H9 (cell line): ENCODE data around the gene CDH4. TPM values are rescaled to one million over a fixed set of nuclear protein-coding genes. Genes with fewer than 3 reads are reported as not detected.

Experiments used
- DNase-seq: peaks from one replicate; pipeline ENCODE4 v3.0.0-alpha.2; 2017
- H2AFZ ChIP-seq: one replicate; pipeline ENCODE4 v1.6.1; 2013; ENCODE audit warnings: mild to moderate bottlenecking, low read length, control low read depth, moderate library complexity
- H2AK5ac ChIP-seq: 2 replicates; pipeline ENCODE4 v1.6.1; 2013; ENCODE audit warnings: low read length, control low read depth, mixed read lengths; ENCODE audit not compliant: insufficient read length
- H2BK120ac ChIP-seq: one replicate; pipeline ENCODE4 v1.6.1; 2013; ENCODE audit warnings: low read depth, mild to moderate bottlenecking, low read length, control low read depth, inconsistent platforms; ENCODE audit not compliant: poor library complexity, severe bottlenecking
- H2BK12ac ChIP-seq: 2 replicates; pipeline ENCODE4 v1.6.1; 2013; ENCODE audit warnings: low read length, control low read depth, mixed read lengths, low read depth; ENCODE audit not compliant: insufficient read length
- H2BK15ac ChIP-seq: 2 replicates; pipeline ENCODE4 v1.6.1; 2013; ENCODE audit warnings: low read depth, low read length, control low read depth
- H2BK20ac ChIP-seq: one replicate; pipeline ENCODE4 v1.6.1; 2013; ENCODE audit warnings: low read depth, mild to moderate bottlenecking, low read length, control low read depth, inconsistent platforms; ENCODE audit not compliant: poor library complexity, severe bottlenecking
- H2BK5ac ChIP-seq: 2 replicates; pipeline ENCODE4 v1.6.1; 2013; ENCODE audit warnings: low read length, control low read depth, mixed read lengths; ENCODE audit not compliant: insufficient read length
- H3K14ac ChIP-seq: 2 replicates; pipeline ENCODE4 v1.6.1; 2013; ENCODE audit warnings: low read length, control low read depth; ENCODE audit not compliant: insufficient read depth
- H3K18ac ChIP-seq: 2 replicates; pipeline ENCODE4 v1.6.1; 2013; ENCODE audit warnings: low read depth, mild to moderate bottlenecking, mixed read lengths, low read length, control low read depth; ENCODE audit not compliant: insufficient read length
- H3K23ac ChIP-seq: 2 replicates; pipeline ENCODE4 v1.6.1; 2013; ENCODE audit warnings: low read length, control low read depth, mixed read lengths, low read depth; ENCODE audit not compliant: insufficient read length
- H3K23me2 ChIP-seq: 2 replicates; pipeline ENCODE4 v1.6.1; 2013; ENCODE audit warnings: low read depth, mild to moderate bottlenecking, mixed read lengths, low read length, control low read depth; ENCODE audit not compliant: insufficient read length, poor library complexity, severe bottlenecking
- H3K27ac ChIP-seq: 2 replicates; pipeline ENCODE4 v1.5.1; 2013; ENCODE audit warnings: low read length, control low read depth, mixed read lengths, low read depth; ENCODE audit not compliant: insufficient read length
- H3K27me3 ChIP-seq: 2 replicates; pipeline ENCODE4 v1.6.1; 2013; ENCODE audit warnings: low read length, control low read depth, inconsistent platforms; ENCODE audit not compliant: insufficient read depth
- H3K4ac ChIP-seq: 2 replicates; pipeline ENCODE4 v1.6.1; 2013; ENCODE audit warnings: low read depth, mild to moderate bottlenecking, control low read depth, inconsistent platforms, low read length, moderate library complexity
- H3K4me1 ChIP-seq: 2 replicates; pipeline ENCODE4 v1.6.1; 2013; ENCODE audit warnings: low read length, control low read depth, inconsistent platforms; ENCODE audit not compliant: insufficient read depth
- H3K4me2 ChIP-seq: 2 replicates; pipeline ENCODE4 v1.6.1; 2013; ENCODE audit warnings: low read length, control low read depth, mixed read lengths; ENCODE audit not compliant: insufficient read length, insufficient read depth
- H3K56ac ChIP-seq: 2 replicates; pipeline ENCODE4 v1.6.1; 2013; ENCODE audit warnings: low read depth, mild to moderate bottlenecking, mixed read lengths, low read length, control low read depth; ENCODE audit not compliant: insufficient read length
- H3K79me1 ChIP-seq: 2 replicates; pipeline ENCODE4 v1.6.1; 2013; ENCODE audit warnings: low read depth, mild to moderate bottlenecking, moderate library complexity, low read length, control low read depth, inconsistent platforms; ENCODE audit not compliant: insufficient read depth, poor library complexity, severe bottlenecking
- H3K79me2 ChIP-seq: 2 replicates; pipeline ENCODE4 v1.6.1; 2013; ENCODE audit warnings: low read length, control low read depth, inconsistent platforms; ENCODE audit not compliant: insufficient read depth
- H3K9ac ChIP-seq: 2 replicates; pipeline ENCODE4 v1.6.1; 2013; ENCODE audit warnings: low read length, control low read depth, mixed read lengths; ENCODE audit not compliant: insufficient read length; ENCODE audit errors: extremely low read depth
- H3K9me3 ChIP-seq: one replicate; pipeline ENCODE4 v1.6.1; 2013; ENCODE audit warnings: low read depth, low read length, inconsistent platforms; ENCODE audit not compliant: control insufficient read depth
- H3T11ph ChIP-seq: one replicate; pipeline ENCODE4 v1.6.1; 2013; ENCODE audit warnings: mild to moderate bottlenecking, low read length, control low read depth, inconsistent platforms
- H4K20me1 ChIP-seq: one replicate; pipeline ENCODE4 v1.6.1; 2013; ENCODE audit not compliant: control insufficient read depth, insufficient read length, insufficient read depth
- H4K5ac ChIP-seq: 2 replicates; pipeline ENCODE4 v1.6.1; 2013; ENCODE audit warnings: low read depth, mild to moderate bottlenecking, mixed read lengths, low read length, control low read depth; ENCODE audit not compliant: insufficient read length
- H4K8ac ChIP-seq: replicated peaks from 2 replicates; pipeline ENCODE4 v1.6.1; 2013; ENCODE audit warnings: low read length, control low read depth, mixed read lengths, low read depth; ENCODE audit not compliant: insufficient read length
- H4K91ac ChIP-seq: 2 replicates; pipeline ENCODE4 v1.6.1; 2013; ENCODE audit warnings: low read depth, mild to moderate bottlenecking, moderate library complexity, mixed read lengths, low read length, control low read depth; ENCODE audit not compliant: insufficient read length
- H3K27ac Mint-ChIP-seq, 3 experiments: 2 replicates in 2 of 3; 3 replicates in 1 of 3; pipeline ENCODE4 v1.8.0; 2020 to 2021; ENCODE audit warnings: mixed read lengths in 3 of 3, mild to moderate bottlenecking in 1 of 3, moderate library complexity in 1 of 3
- H3K27me3 Mint-ChIP-seq: 2 replicates; pipeline ENCODE4 v1.8.0; 2021; ENCODE audit warnings: low read depth, mild to moderate bottlenecking, moderate library complexity, mixed read lengths
- H3K36me3 Mint-ChIP-seq, 3 experiments: 2 replicates in 2 of 3; 3 replicates in 1 of 3; pipeline ENCODE4 v1.8.0; 2020 to 2021; ENCODE audit warnings: low read depth in 3 of 3, mixed read lengths in 3 of 3; ENCODE audit not compliant: insufficient read depth in 1 of 3
- H3K4me1 Mint-ChIP-seq, 2 experiments: 2 replicates each; pipeline ENCODE4 v1.8.0; 2020; ENCODE audit warnings: mixed read lengths in 2 of 2
- H3K4me3 Mint-ChIP-seq, 2 experiments: 2 replicates in 1 of 2; 3 replicates in 1 of 2; pipeline ENCODE4 v1.8.0; 2020 to 2021; ENCODE audit warnings: mild to moderate bottlenecking in 2 of 2, mixed read lengths in 2 of 2, moderate library complexity in 1 of 2
- H3K9me3 Mint-ChIP-seq, 2 experiments: 2 replicates in 1 of 2; 3 replicates in 1 of 2; pipeline ENCODE4 v1.8.0; 2020; ENCODE audit warnings: mild to moderate bottlenecking in 2 of 2, mixed read lengths in 2 of 2, moderate library complexity in 1 of 2
- WGBS: extraction: QIAGEN DNeasy Blood & Tissue Kit; methylation state at CpG from one replicate; pipeline ENCODE4 v1.1.7; 2013; ENCODE audit warnings: missing lambda C conversion rate, low lambda C conversion rate, mixed read lengths; ENCODE audit not compliant: insufficient read length; ENCODE audit errors: extremely low coverage; 5-methylcytosine and 5-hydroxymethylcytosine counted together
- total RNA-seq: library from RNA; stranded (reverse); gene quantifications from 2 replicates; pipeline ENCODE4 v1.2.1, GENCODE V29; 2021
- TF ChIP-seq, protein P1 (sequence below): fragments of 200-600 bp; sonication (generic); conservative IDR thresholded peaks from 3 replicates; pipeline ENCODE4 v1.8.0; 2021; ENCODE audit warnings: antibody characterized with exemption, mild to moderate bottlenecking

CDH4 gene
- total RNA-seq, 1 experiment from 2014 or later = 3.0 TPM

DNA sequence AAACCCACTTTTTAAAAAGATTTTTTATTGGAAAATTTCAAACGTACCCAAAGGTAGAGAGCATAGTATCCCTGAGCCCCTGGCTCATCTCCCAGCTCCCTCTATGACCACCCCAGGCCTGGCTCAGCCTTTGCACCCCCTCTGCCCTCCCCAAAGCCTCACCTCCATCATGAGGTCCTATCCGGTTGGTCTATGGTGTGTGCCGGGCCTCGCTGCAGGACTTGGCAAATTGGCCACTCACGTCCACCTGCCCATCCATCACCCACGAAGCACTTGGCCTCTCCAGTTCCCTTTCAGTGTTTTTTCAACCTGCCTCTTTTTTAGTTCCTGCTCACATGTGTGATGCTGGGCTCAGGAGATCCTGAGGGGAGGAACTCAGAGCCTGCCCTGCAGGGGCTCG lies 147.4 kb downstream of the CDH4 start:
- no peak overlapping the region for H2BK20ac ChIP-seq
- H2AK5ac ChIP-seq = no peak overlapping the region
- no peak overlapping the region for H3K4me2 ChIP-seq
- TF ChIP-seq, protein P1, sequence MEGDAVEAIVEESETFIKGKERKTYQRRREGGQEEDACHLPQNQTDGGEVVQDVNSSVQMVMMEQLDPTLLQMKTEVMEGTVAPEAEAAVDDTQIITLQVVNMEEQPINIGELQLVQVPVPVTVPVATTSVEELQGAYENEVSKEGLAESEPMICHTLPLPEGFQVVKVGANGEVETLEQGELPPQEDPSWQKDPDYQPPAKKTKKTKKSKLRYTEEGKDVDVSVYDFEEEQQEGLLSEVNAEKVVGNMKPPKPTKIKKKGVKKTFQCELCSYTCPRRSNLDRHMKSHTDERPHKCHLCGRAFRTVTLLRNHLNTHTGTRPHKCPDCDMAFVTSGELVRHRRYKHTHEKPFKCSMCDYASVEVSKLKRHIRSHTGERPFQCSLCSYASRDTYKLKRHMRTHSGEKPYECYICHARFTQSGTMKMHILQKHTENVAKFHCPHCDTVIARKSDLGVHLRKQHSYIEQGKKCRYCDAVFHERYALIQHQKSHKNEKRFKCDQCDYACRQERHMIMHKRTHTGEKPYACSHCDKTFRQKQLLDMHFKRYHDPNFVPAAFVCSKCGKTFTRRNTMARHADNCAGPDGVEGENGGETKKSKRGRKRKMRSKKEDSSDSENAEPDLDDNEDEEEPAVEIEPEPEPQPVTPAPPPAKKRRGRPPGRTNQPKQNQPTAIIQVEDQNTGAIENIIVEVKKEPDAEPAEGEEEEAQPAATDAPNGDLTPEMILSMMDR = no peak
- H3K9me3 ChIP-seq = no peaks in the 10 kb centered on the region
- no peak overlapping the region for H2BK5ac ChIP-seq
- Mint-ChIP-seq H3K9me3 (no peaks in the 10 kb centered on the region; a peak in 1 of 5 replicates), H3K36me3 (no peaks in the 10 kb centered on the region; a peak in 1 of 7 replicates), H3K4me1 (peaks cover 4 to 5% of the 10 kb centered on the region in 2 experiments), H3K27me3 (peaks cover 51% of the 10 kb centered on the region), H3K27ac (no peak overlapping the region), H3K4me3 (no peak overlapping the region)
- no peak overlapping the region for H3K14ac ChIP-seq
- H3K23me2 ChIP-seq = no peaks in the 10 kb centered on the region
- H3K4me1 ChIP-seq = no peaks in the 10 kb centered on the region
- H4K20me1 ChIP-seq = no peaks in the 10 kb centered on the region
- no peak overlapping the region for H3K27ac ChIP-seq
- no peak overlapping the region for H4K5ac ChIP-seq
- H2BK120ac ChIP-seq = no peak overlapping the region
- H3K27me3 ChIP-seq = peaks cover 9% of the 10 kb centered on the region
- no peaks in the 10 kb centered on the region for H3K79me1 ChIP-seq
- H3K79me2 ChIP-seq = no peaks in the 10 kb centered on the region
- H3K4ac ChIP-seq = no peak overlapping the region
- no peak overlapping the region for H3K23ac ChIP-seq
- no peak overlapping the region for H3K56ac ChIP-seq
- DNase-seq = no peak
- WGBS = no CpG with 5 or more reads among the region's 7 CpGs
- no peak overlapping the region for H2BK12ac ChIP-seq
- no peak overlapping the region for H3T11ph ChIP-seq
- no peak overlapping the region for H3K9ac ChIP-seq
- no peak overlapping the region for H2BK15ac ChIP-seq
- no peak overlapping the region for H3K18ac ChIP-seq
- no peak overlapping the region for H4K91ac ChIP-seq
- no peak overlapping the region for H2AFZ ChIP-seq
- no peak overlapping the region for H4K8ac ChIP-seq
